ENCODE measurements around the gene PCDHGA3. TPM values are rescaled to one million over a fixed set of nuclear protein-coding genes. Genes with fewer than 3 reads are reported as not detected.
"Not testable (repeated sequence)": the region's sequence is repeated elsewhere in the genome, so short reads cannot be mapped to it uniquely, and the experiment has no call there.

Gene PCDHGA3
- total RNA-seq, 1 donor from 2014 or later, result 4.0 TPM

GRCh38 chr5:141382469-141383294, 39.1 kb downstream of the PCDHGA3 start, which contains the start of gene PCDHGA7:
TSS of gene PCDHGA7 (plus strand) at chr5:141382742. CDS start at chr5:141382900, 158 bp downstream.
- DNase-seq (ENCODE audit: low spot score), result no peak

- no peak for DNase-seq (ENCODE audit: low spot score)
These were observed 39.7 kb downstream of the PCDHGA3 start for GRCh38 chr5:141383345-141383744.

- DNase-seq (ENCODE audit: low spot score), result no peak
These were observed 41.0 kb downstream of the PCDHGA3 start for GRCh38 chr5:141384471-141385267.

- DNase-seq (ENCODE audit: low spot score), result not testable (repeated sequence)
These were observed 44.1 kb downstream of the PCDHGA3 start, which contains the start of gene PCDHGB4 for GRCh38 chr5:141387557-141388311. TSS of gene PCDHGB4 (plus strand) at chr5:141387698. CDS start at chr5:141387885, 187 bp downstream.

GRCh38 chr5:141388661-141389060, 45.0 kb downstream of the PCDHGA3 start:
- DNase-seq (ENCODE audit: low spot score), result no peak

- DNase-seq (ENCODE audit: low spot score), result no peak
These were observed 45.8 kb downstream of the PCDHGA3 start for GRCh38 chr5:141389153-141390042.

GRCh38 chr5:141392429-141393198, 49.0 kb downstream of the PCDHGA3 start, which contains the start of gene PCDHGA8:
TSS of gene PCDHGA8 (plus strand) at chr5:141392633. CDS start at chr5:141392814, 181 bp downstream.
- no peak for DNase-seq (ENCODE audit: low spot score)

- DNase-seq (ENCODE audit: low spot score), result no peak
These were observed 49.6 kb downstream of the PCDHGA3 start for GRCh38 chr5:141393267-141393666.

GRCh38 chr5:141394401-141395187, 51.0 kb downstream of the PCDHGA3 start:
- not testable (repeated sequence) for DNase-seq (ENCODE audit: low spot score)

Other genes starting within 250 kb of the PCDHGA3 start
- 3.6 TPM for gene PCDHB2, start 249.2 kb upstream of the PCDHGA3 start, total RNA-seq
- gene PCDHB3, start 243.4 kb upstream of the PCDHGA3 start, total RNA-seq, result 1.4 TPM
- 5.2 TPM for gene PCDHB4, start 222.0 kb upstream of the PCDHGA3 start, total RNA-seq
- gene PCDHB5, start 208.6 kb upstream of the PCDHGA3 start, total RNA-seq, result 8.0 TPM
- 0.60 TPM for gene PCDHB6, start 193.8 kb upstream of the PCDHGA3 start, total RNA-seq
- 2.1 TPM for gene PCDHB7, start 171.2 kb upstream of the PCDHGA3 start, total RNA-seq
- 1.8 TPM for gene PCDHB8, start 166.0 kb upstream of the PCDHGA3 start, total RNA-seq
- 3.0 TPM for gene PCDHB16, start 161.4 kb upstream of the PCDHGA3 start, total RNA-seq
- 2.1 TPM for gene PCDHB9, start 156.7 kb upstream of the PCDHGA3 start, total RNA-seq
- gene PCDHB10, start 151.5 kb upstream of the PCDHGA3 start, total RNA-seq, result 2.5 TPM
- 8.5 TPM for gene PCDHB11, start 144.2 kb upstream of the PCDHGA3 start, total RNA-seq
- 3.5 TPM for gene PCDHB12, start 135.1 kb upstream of the PCDHGA3 start, total RNA-seq
- 8.3 TPM for gene PCDHB13, start 129.9 kb upstream of the PCDHGA3 start, total RNA-seq
- gene PCDHB14, start 120.5 kb upstream of the PCDHGA3 start, total RNA-seq, result 9.4 TPM
- gene PCDHB15, start 98.4 kb upstream of the PCDHGA3 start, total RNA-seq, result 3.6 TPM
- not detected for gene SLC25A2, start 39.8 kb upstream of the PCDHGA3 start, total RNA-seq
- 65.2 TPM for gene TAF7, start 23.0 kb upstream of the PCDHGA3 start, total RNA-seq
- gene PCDHGA1, start 13.3 kb upstream of the PCDHGA3 start, total RNA-seq, result 0.72 TPM
- gene PCDHGA2, start 5.1 kb upstream of the PCDHGA3 start, total RNA-seq, result 6.7 TPM
- gene PCDHGB1, start 6.3 kb downstream of the PCDHGA3 start, total RNA-seq, result 4.6 TPM
- 3.3 TPM for gene PCDHGA4, start 11.2 kb downstream of the PCDHGA3 start, total RNA-seq
- gene PCDHGB2, start 16.2 kb downstream of the PCDHGA3 start, total RNA-seq, result 5.1 TPM
- gene PCDHGA5, start 20.3 kb downstream of the PCDHGA3 start, total RNA-seq, result 3.3 TPM
- 3.0 TPM for gene PCDHGB3, start 26.4 kb downstream of the PCDHGA3 start, total RNA-seq
- 6.6 TPM for gene PCDHGA6, start 30.1 kb downstream of the PCDHGA3 start, total RNA-seq
- 4.5 TPM for gene PCDHGA7, start 38.9 kb downstream of the PCDHGA3 start, total RNA-seq
- 5.2 TPM for gene PCDHGB4, start 43.9 kb downstream of the PCDHGA3 start, total RNA-seq
- 1.9 TPM for gene PCDHGA8, start 48.8 kb downstream of the PCDHGA3 start, total RNA-seq
- 12.4 TPM for gene PCDHGB5, start 54.1 kb downstream of the PCDHGA3 start, total RNA-seq
- gene PCDHGA9, start 58.9 kb downstream of the PCDHGA3 start, total RNA-seq, result 7.5 TPM
- 11.6 TPM for gene PCDHGB6, start 64.2 kb downstream of the PCDHGA3 start, total RNA-seq
- gene PCDHGA10, start 69.2 kb downstream of the PCDHGA3 start, total RNA-seq, result 6.2 TPM
- 15.5 TPM for gene PCDHGB7, start 73.8 kb downstream of the PCDHGA3 start, total RNA-seq
- gene PCDHGA11, start 77.2 kb downstream of the PCDHGA3 start, total RNA-seq, result 4.2 TPM
- gene PCDHGA12, start 86.7 kb downstream of the PCDHGA3 start, total RNA-seq, result 10.2 TPM
- 82.4 TPM for gene PCDHGC3, start 132.1 kb downstream of the PCDHGA3 start, total RNA-seq
- gene PCDHGC4, start 141.2 kb downstream of the PCDHGA3 start, total RNA-seq, result 2.6 TPM
- 2.0 TPM for gene PCDHGC5, start 145.3 kb downstream of the PCDHGA3 start, total RNA-seq